Measurements from ENCODE around the gene STT3A.
A peak's percentile ranks its signal among the peaks of the same experiment; 100 is the strongest.
"Not testable (repeated sequence)": the region's sequence is repeated elsewhere in the genome, so short reads cannot be mapped to it uniquely, and the experiment has no call there.

The STT3A gene

DNA sequence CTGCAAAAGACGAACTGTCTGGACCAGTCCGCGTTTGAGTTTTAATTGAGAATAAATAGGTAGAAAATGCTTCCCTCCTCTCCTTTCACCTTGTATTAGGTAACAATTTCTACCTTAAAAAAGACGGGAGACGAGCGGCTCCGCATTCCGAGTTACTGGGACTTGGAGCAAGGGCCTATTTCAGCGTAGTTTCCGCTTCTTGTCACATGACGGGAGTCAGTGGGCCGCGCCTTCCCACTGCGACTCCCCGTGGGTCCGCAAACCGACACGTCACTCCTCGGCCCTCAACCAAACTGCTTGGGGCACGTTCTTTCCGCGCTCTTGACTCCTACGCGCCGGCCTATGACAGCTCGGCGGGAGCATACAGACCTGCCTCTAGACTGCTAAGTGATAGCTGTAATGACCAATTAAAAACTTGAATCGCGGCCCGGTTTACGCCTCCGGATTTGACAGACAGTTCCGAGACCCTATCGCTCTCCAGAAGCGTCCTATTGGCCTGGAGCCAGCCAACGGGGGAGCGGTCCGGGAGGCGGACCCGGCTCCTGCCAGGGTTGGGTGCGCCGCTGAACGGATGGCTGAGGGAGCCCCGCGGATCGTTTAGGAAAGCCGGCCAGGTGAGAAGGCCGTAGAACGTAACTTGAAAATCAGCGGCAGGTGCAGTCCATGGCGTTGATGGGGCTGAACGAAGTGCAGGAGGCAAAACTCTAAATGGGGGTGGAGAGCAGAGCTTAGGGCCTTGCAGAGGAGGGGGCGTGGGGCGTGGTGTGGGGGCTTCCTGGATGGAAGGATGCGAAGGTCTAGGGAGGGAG lies at the start of gene STT3A:
Gene STT3A, plus strand, starts transcription at position 548 of the 809 bp plus-strand sequence. CDS start 3,064 bp downstream, outside the sequence.
- DNase-seq, result peak; percentile 97

DNA sequence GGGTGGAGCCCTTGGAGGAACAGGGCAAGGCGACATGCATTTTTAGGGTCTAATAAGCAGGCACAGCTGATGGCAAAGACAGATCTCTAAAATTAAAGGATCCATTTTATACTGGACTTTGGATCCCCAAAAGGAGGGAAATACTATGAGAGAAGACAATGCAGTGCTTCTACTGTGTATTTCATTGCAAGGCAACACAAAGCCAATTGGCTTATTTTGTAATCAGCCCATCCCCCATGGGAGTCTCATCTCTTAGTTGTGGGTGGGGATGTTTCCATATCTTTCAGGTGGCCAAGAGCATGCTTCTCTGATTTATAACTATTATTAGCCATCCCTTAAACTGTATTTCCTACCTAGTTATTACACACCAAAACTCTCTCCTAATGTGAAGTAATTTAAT lies 41.9 kb upstream of the STT3A start:
- DNase-seq, result no peak

DNA sequence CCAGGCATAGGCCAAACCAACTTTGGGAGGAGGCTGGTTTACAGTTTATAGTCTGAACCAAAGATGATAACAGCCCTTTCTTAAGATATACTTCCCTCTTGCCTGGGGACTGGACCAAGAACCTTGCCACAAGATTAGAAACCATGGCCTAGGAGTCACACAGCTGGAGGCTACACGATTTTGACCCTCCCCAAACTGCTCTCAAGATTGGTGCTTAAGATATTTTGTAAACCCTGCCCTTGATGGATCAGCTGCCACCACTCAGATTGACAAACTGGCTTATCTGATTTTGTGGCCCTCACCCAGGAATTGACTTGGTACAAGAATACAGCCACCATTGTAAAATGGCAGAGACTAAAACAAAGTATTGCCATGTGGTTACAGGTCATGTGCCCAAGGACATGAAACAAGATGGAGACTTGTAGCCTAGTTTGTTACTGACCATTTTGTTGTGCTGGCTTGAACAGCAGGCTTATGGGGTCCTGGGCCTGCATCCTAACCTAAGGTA lies 40.8 kb upstream of the STT3A start:
- no peak for DNase-seq

DNA sequence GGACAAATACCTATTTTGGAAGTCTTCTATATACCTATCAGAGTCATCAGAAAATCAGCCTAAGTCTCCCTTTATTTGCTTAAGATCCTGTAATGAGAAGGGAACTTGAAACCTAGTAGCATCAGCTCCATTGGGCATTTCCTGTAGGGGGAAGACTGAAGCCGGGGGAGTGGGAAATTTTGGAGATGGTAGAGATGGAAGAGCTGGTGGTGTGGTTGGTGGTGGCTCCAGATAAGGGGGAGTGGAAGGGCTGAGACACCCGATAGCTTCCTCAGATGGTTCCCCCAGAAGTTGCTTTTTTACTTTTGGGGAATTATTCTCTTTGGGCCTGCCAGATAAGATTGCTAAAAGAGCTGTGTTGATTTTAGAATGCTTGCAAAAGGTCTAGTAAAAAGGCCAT lies 39.7 kb upstream of the STT3A start:
- DNase-seq, result no peak

DNA sequence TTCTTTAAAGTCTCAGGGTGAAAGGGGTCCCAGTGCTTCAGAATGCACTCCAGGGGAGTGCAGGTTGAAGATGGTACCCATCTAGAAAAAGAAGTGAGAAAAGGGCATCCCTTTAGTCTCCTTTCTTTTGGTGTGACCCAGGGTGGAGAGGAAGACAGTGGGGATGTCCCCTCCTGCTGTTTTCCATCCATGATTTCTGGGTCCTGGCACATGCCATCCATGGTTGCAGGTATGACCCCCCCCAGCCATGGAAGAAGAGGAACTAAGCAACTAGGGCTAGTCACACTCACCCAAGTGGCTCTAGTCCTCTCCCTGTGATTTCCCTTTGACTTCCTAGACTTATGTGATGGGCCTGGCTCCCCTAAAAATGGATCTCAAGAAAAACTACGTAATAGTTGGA lies 39.3 kb upstream of the STT3A start:
- DNase-seq, result no peak

DNA sequence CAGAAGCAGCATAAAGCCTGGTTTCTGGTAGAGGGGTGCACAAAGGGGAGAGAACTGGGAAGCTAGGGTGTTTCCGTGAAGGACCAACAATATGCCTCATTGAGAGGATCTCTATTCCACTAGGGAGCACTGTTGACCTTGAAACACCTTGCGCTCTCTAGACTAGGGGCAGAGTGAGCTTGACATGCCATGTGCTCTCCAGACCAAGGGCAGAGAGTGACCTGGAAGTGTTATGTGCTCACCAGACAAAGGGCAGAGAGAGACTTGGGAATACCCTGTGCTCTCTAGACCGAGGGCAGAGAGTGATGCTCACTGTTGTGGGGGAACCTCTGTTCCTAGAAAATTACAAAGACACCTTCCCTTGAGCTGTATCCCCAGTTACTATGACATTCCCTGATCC lies 38.6 kb upstream of the STT3A start:
- no peak for DNase-seq

DNA sequence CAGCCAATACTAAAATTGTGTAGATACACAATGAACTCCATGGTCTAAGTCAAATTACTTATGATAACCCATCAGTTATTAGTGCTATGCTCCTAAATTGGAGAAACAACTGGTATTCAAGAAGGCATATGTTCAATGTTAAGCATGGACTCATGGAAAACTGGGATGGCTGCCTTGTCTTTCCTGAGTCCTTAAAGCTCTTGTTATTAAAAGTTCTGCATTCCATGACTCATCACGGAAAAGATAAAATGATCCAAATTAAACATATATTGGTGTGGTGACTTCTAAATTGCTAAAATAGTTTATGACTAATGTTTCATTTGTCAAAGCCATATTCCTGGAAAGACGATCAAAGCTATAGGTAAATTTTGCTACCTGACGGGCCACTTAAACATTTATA lies 32.8 kb upstream of the STT3A start:
- DNase-seq, result no peak

DNA sequence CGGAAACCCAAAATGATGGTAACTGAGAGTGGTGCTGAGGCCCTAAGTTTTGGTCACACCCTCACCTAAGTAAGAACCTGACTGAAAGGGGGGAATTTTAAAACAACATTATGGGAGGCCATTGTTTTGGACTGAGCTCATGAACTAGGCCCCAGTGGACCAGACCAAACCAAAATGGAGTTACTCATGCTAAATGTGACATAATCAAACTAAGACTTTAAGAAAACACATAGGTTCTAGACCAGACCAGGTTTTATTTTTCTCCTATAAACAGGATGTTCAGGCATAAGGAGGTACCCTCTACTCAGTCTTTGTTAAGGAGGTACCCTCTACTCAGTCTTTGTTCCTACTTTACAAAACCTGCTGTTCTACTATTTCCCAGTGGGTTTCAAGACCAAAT lies 30.7 kb upstream of the STT3A start:
- DNase-seq, result no peak

DNA sequence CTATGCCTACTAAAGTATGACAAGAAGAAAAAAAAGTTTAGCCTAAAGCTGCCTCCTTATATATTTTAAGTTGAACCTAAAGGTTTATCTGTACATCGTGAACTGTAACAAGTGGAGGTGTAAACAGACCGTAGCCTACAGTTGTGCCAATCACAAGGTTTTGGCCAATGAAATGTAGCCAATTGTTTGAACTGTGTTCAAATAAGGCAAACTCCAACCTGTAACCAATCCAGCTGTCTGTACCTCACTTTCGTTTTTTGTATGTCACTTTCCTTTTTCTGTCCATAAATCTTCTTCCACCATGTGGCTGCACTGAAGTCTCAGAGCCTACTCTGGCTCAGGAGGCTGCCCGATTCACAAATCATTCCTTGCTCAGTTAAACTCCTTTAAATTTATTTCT lies 30.2 kb upstream of the STT3A start:
- DNase-seq, result no peak

DNA sequence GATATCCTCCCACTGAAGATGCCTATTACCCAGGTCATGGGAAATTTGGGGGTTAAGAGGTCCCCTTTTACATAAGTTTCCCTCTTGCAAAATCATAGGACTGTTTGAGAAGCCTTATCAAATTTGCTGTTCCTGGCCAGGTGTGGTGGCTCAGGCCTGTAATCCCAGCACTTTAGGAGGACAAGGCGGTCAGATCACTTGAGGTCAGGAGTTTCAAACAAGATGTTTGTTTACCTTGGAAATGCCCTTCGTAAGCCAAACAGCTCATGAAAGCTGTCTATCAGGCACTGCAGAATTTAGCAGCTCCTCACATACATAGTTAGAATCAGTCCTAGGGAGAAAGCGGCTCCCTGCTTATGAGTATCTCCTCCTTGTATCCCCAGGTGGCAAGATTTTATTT lies 28.3 kb upstream of the STT3A start:
- no peak for DNase-seq

DNA sequence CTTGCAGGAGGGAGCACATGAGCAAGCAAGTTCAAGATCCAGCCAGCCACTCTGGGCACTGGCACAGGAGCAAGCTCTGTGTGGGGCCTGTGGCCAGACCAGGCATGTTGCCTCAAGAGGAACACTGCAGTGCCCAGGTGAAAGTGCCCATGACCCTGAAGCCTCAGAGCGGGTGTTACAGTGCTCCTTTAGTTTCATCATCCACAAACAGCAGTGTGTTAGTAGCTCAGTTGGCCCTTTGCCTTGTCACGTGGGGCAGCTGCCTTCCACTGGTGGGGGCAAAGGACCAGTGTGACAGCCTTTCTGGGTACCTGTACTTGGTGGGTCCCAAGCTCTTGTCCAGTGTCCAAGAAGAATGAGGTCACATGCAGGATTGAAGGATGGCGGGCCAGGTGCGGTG lies 26.4 kb upstream of the STT3A start:
- no peak for DNase-seq

DNA sequence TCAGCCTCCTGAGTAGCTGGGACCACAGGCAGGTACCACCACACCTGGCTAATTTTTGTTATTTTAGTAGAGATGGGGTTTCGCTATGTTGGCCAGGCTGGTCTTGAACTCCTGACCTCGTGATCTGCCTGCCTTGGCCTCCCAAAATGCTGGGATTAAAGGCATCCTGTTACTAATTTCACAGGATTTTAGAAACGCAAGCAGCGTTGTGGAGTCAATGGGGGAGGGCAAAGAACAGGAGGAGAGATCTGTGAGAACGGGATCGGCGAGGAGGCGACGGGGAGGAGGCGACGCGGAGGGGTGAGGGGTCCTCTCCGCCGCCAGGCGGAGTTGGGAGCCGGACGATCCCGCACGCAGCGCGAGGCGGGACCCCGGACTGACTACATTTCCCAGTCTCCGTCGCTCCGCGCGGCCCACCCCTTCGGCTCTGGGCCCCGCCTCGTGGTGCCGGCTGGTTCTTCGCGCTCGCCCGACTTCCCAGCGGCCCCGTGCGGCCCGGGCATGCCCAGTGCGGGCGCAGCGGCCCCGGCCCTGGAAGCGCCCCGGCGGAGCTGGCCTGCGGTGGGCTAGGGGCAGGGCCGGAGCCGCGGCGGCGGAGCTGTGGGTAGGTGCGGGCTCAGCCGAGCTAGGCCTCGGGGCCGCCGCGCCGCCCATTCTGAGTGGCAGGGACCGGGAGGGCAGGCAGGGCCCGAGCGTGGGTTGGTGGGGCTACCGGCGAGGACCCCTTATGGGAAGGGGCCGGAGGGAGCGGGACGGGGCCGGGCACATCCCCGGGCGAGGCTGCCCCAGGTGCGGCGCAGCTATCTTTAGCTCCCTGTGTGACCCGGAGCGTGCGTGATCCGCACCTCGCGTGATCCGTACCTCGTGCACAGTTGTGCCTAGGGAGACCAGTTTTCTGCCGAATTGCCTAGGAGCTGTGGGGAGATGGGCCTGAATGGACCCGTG lies 23.4 kb upstream of the STT3A start, which contains the start of gene EI24:
Gene EI24, plus strand, starts transcription at position 508 of the 945 bp plus-strand sequence. CDS start 3,051 bp downstream, outside the sequence.
- DNase-seq, result peak; percentile 94

DNA sequence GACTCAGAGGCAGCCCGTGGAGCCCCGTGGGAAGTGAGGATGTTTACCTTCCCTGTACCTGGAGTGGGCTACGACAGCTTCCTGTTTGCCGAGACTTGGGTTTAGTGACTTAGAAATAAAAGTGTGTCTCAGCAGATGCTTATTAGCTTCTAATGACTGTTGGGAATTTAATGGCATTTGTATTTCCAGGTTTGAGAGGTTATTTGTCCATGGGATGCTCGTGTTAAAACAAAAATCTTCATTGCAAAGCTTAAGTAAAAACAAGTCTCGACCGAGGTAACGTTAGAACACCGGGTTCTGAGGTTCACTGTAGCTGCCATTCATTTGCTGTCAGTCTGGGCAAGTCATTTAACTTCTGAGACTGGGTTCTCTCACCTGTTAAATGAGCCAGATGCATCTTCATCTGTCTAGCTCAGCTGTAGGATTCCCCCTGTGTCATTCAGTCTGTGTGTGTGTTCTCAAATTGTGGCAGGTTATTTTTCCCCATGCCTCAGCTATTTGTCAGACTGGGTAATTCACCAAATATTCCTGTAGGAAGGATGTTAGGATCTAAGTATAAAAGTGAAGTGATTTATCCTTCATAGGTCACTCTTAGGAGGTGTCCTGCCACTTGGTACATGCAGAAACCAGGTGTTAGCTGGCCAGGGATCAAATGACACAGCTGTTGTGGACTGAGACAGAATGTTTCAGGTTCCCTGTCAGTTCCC lies 22.6 kb upstream of the STT3A start:
- peak; percentile 12 for DNase-seq

DNA sequence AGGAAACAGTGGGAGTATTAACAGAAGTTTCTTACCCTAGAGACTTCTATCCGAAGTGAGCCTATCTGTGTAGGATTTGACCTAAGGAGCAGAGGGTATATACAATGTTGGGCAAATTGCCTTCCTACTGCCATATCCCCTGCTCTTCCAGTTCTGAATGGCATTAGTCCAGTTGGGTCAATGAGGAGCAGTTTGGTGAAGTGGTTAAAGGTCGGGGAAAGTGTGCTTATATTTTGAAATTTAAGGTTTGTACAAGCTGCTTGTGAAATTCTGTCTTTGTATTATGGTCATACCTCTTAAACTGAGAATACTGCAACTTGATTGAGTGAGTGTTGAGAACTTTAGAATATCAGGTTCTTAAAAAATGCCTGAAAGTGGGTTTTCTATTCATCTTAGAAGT lies 21.7 kb upstream of the STT3A start:
- no peak for DNase-seq

DNA sequence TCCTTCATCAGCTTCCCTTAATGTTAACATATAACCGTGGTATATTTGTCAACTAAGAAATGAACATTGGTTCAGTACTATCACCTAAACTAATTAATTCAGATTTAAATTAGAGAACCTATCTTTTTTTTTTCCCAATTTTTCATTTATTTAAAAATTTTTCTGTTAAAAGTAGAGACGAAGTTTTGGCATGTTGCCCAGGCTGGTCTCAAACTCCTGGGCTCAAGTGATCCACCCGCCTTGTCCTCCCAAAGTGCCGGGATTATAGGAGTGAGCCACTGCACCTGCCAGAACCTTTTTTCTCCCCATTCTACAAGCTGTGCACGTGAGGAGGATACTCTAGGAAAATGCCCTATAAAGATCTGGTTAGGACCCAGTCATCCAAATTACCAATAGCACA lies 19.7 kb upstream of the STT3A start:
- DNase-seq, result no peak

DNA sequence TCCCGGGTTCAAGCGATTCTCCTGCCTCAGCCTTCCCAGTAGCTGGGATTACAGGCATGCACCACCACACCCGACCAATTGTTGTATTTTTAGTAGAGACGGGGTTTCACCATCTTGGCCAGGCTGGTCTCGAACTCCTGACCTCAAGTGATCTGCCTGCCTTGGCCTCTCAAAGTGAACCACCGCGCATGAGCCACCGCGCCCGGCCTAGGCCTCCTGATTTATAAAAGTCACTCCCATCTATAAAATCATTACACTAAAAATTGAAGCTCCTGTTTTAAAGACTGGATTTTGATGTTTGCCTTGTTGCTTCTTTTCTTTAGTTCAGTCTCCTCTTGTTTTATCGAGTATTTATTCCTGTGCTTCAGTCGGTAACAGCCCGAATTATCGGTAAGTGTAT lies 15.5 kb upstream of the STT3A start:
- DNase-seq, result not testable (repeated sequence)

DNA sequence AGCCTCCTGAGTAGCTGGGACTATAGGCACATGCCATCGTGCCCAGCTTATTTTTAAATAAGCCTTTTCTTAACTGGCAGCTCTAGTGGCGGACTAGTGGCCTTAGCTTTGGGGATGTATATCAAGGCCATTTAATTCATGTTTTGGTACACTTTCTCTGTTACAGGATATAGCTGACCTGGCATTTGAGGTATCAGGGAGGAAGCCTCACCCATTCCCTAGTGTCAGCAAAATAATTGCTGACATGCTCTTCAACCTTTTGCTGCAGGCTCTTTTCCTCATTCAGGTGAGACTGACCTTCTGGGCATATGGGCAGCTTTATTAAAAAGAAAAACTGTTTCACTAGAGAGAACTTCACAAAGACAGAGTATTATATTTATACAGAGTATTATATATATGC lies 13.9 kb upstream of the STT3A start:
- DNase-seq, result no peak

DNA sequence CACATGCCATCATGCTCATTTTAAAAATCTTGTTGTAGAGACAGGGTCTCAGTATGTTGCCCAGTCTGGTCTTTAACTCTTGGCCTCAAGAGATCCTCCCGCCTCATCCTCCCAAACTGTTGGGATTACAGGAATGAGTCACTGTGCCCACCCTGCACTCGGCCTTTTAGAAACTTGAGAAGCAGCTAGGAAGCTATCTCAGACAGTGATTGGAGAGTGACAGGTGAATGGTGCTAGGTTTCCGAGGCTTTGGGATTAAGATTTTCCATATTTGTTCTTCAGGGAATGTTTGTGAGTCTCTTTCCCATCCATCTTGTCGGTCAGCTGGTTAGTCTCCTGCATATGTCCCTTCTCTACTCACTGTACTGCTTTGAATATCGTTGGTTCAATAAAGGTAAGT lies 12.8 kb upstream of the STT3A start:
- no peak for DNase-seq

DNA sequence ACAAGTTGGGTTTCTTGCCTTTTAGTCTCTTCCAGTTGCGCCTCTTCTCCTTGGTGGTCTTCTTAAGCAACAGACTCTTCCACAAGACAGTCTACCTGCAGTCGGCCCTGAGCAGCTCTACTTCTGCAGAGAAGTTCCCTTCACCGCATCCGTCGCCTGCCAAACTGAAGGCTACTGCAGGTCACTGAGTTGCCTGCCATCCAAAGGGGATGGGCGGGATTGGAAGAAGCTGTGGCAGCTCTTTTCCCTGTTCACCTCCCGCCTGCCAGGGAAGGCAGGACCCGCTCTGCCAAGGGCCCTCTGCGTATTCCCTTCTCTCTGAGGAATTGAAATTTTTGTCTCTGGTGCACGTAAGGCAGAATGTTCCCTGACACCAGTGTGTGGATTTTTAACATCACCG lies 9.2 kb upstream of the STT3A start:
- no peak for DNase-seq

DNA sequence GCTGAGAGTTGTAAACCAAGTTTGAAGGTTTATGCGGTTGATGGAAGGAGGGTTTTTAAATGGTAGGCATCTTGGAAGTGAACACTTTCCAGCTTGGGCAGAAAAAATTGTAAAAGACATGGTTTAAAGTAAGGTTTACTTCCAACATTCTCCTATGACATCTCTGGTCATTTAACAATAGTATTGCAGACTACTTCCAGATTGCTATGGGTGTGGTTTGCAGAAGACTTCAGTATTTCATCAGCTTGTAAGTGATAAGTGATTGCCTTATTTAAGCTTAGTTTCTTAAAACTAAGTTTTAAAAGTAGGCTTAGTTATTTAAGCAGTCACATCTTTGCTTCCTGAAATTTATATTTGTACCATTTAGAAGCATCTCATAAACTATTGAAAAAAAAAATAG lies 7.2 kb upstream of the STT3A start:
- DNase-seq, result no peak

DNA sequence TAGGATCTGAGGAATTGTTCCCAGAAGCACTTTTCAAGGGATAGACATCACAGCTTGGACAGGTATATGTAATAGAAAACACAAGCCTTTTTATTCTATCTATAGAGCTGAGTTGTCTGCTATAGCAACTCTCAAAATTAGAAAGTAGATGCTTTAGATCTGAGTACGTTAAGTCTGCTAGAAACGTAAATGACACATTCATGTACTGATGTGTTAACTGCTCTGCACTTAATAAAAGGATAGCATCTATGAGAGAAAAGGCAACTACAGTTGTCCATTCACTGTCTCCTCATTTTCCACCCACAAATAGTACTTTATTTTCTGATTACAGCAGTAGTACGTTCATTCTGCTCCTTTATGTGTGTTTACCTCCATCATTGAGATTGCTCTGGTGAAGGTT lies 6.0 kb upstream of the STT3A start:
- no peak for DNase-seq

DNA sequence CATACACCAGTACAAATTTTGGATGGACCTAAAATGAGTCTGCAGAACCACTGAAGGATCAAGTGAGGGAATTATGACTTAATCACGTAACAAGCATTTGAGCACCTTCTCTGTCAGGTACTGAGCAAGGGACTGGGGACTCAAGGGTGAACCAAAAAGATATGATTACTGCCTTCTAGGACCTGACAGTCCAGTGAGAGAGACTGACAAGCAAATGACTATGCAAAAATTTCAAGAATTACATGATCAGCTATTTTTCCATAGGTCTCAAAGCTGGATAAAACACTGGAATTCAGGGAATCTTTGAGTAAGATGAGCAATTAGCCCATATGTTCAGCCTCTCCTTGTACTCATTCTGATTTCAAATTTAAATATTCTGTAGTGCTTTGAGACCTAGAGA lies 5.2 kb upstream of the STT3A start:
- no peak for DNase-seq

DNA sequence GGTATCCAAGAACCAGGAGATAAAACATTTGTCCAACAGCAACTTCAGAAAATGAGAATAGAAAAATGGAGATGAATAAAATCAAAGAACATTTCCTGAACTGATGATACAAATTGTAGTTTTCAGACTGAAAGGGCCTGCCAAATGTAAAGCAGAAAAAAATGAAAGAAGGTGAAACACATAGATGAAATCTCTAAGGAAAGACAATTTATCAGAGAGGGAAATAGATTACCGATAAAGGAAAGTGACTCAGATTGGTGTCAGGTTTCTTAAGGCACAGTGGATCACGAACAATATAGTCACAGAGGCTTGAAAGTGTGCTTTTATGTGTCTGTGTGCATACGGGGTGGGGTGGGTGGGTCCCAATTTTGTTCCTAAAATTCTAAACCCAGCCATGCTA lies 4.1 kb upstream of the STT3A start:
- no peak for DNase-seq
